SK-MEL-5 (cell line): ENCODE data around the gene ZNF534. TPM values are rescaled to one million over a fixed set of nuclear protein-coding genes. Genes with fewer than 3 reads are reported as not detected.
"Not testable (repeated sequence)": the region's sequence is repeated elsewhere in the genome, so short reads cannot be mapped to it uniquely, and the experiment has no call there.

Experiments
- DNase-seq: peaks from one replicate; pipeline ENCODE4 v3.0.0-alpha.2; 2016; ENCODE audit warnings: low read depth, low spot score
- in situ Hi-C: cut with HindIII; loops from 2 replicates; pipeline ENCODE4 v1.10.0; 2016; ENCODE audit warnings: low sequenced_read_pairs, high pct_unique_total_duplicates, low pct_unique_long_range_greater_than_20kb
- small RNA-seq, 2 experiments: library from RNA; depleted of rRNA; stranded (forward); fragments of <200 nt; gene quantifications; one replicate each; pipeline ENCODE3, GENCODE V24; 2014
- total RNA-seq: library from RNA; depleted of rRNA; stranded (reverse); fragments of >200 nt; shearing (Covaris generic); gene quantifications from 2 replicates; pipeline ENCODE4 v1.2.3, GENCODE V29; 2014; rRNA removed

Gene ZNF534
- total RNA-seq, 1 experiment from 2014 or later, result not detected

GRCh38 chr19:52492201-52492993 lies 63.4 kb downstream of the ZNF534 start:
- DNase-seq, result no peak
- in situ Hi-C loops, result no loop called here

DNA sequence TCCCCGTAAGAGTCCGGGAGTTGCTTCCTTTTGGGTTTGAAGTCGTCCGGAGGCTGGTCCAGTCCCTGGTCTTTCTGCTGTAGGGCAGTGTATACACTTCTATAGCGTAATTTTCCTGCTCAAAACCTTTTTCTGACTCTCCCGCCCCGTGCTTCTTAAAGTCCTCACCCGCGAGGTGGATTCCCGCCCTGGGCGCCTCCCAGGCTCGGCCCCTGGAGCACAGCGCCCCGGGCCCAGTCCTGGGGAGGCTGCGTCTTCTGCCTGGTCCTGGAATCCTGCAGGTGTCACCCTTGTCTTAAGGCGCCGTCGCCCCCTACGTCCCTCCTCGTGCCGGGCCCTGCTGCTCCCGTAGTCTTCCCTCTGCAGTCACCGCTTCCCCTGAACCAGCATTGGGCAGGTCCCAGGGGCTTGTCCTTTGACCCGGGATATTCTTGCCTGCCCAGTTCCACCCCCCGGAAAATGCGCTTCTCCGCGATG lies 64.1 kb downstream of the ZNF534 start:
- in situ Hi-C loops, result no loop called here
- DNase-seq, result no peak

GRCh38 chr19:52494518-52494917 lies 65.6 kb downstream of the ZNF534 start:
- in situ Hi-C loops, result no loop called here
- no peak for DNase-seq

DNA sequence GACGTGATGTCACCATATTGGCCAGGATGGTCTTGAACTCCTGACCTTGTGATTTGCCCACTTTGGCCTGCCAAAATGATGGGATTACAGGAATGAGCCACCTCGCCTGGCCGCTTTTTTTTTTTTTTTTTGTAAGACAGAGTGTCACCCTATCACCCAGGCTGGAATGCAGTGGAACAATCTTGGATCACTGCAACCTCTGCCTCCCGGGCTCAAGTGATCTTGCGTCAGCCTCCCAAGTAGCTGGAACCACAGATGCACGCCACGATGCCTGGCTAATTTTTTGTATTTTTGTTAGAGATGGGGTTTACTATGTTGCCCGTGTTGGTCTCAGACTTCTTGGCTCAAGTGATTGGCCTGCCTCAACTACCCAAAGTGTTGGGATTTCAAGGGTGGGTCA lies 69.6 kb downstream of the ZNF534 start:
- in situ Hi-C loops, result no loop called here
- no peak for DNase-seq

- in situ Hi-C loops, result not testable (repeated sequence)
These were observed 71.5 kb downstream of the ZNF534 start for GRCh38 chr19:52500474-52500873.

GRCh38 chr19:52500991-52501390 lies 72.0 kb downstream of the ZNF534 start:
- DNase-seq, in situ Hi-C loops: not testable (repeated sequence)

More at GRCh38 chr19:52500474-52500873, 71.5 kb downstream of the ZNF534 start:
- DNase-seq, result not testable (repeated sequence)

Small RNA genes lying within 50 kb of the gene (small RNA-seq; reads per million reads assigned to genes)
- gene AC010332.1, result 0 reads per million in 2 experiments

Other genes starting within 250 kb of the ZNF534 start
- gene PPP2R1A, start 239.1 kb upstream of the ZNF534 start, total RNA-seq, result 110 and 134 TPM in 2 replicates
- 13.3 and 27.5 TPM in 2 replicates for gene ZNF766, start 159.6 kb upstream of the ZNF534 start, total RNA-seq
- gene ZNF480, start 132.0 kb upstream of the ZNF534 start, total RNA-seq, result 17.1 and 17.7 TPM in 2 replicates
- gene ZNF610, start 92.9 kb upstream of the ZNF534 start, total RNA-seq, result 2.2 and 3.2 TPM in 2 replicates
- gene ZNF880, start 59.2 kb upstream of the ZNF534 start, total RNA-seq, result 18.6 and 19.2 TPM in 2 replicates
- gene ZNF528, start 31.3 kb upstream of the ZNF534 start, total RNA-seq, result 10.4 and 10.7 TPM in 2 replicates
- gene ZNF578, start 24.4 kb downstream of the ZNF534 start, total RNA-seq, result 0.43 and 0.95 TPM in 2 replicates
- gene ZNF808, start 98.5 kb downstream of the ZNF534 start, total RNA-seq, result 8.9 and 14.2 TPM in 2 replicates
- gene ZNF701, start 141.1 kb downstream of the ZNF534 start, total RNA-seq, result 13.2 and 13.3 TPM in 2 replicates
- 11.3 and 14.1 TPM in 2 replicates for gene ZNF83, start 209.2 kb downstream of the ZNF534 start, total RNA-seq